ENCODE data around the gene WDR27.
A peak's percentile ranks its signal among the peaks of the same experiment; 100 is the strongest.

WDR27 gene

GRCh38 chr6:169701954-169702839 lies at the start of gene WDR27, which contains the start of gene C6orf120:
WDR27 (minus strand) TSS chr6:169702029; CDS start chr6:169689005, 13,024 bp downstream.
C6orf120 (plus strand) TSS chr6:169702126; CDS start chr6:169702460, 334 bp downstream.
- DNase-seq: peak; percentile 92 to 96 (median 96)

GRCh38 chr6:169746556-169746955 lies 44.7 kb upstream of the WDR27 start:
- DNase-seq: no peak

- DNase-seq: no peak
Measured at GRCh38 chr6:169745405-169745804, 43.6 kb upstream of the WDR27 start.

DNA sequence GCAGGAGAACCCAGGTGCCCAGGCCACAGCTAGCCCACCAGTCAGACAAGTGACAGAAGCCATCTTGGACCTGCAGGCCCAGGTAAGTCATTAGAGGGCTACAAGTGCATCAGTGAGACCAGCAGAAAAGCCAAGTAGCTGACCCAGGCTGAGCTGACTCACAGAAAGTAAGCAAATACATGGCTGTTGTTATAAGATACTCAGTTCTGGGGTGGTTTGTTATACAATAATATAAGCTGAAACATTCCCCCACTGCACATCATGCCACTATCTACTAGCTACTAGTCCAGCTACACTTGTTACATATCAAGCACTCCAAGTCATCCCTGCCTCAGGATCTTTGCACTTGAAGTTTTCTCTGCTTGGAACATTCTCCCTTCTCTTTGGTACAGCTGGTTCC lies 39.5 kb upstream of the WDR27 start:
- DNase-seq: no peak

GRCh38 chr6:169738976-169739529 lies 37.2 kb upstream of the WDR27 start:
- DNase-seq: no peak

DNA sequence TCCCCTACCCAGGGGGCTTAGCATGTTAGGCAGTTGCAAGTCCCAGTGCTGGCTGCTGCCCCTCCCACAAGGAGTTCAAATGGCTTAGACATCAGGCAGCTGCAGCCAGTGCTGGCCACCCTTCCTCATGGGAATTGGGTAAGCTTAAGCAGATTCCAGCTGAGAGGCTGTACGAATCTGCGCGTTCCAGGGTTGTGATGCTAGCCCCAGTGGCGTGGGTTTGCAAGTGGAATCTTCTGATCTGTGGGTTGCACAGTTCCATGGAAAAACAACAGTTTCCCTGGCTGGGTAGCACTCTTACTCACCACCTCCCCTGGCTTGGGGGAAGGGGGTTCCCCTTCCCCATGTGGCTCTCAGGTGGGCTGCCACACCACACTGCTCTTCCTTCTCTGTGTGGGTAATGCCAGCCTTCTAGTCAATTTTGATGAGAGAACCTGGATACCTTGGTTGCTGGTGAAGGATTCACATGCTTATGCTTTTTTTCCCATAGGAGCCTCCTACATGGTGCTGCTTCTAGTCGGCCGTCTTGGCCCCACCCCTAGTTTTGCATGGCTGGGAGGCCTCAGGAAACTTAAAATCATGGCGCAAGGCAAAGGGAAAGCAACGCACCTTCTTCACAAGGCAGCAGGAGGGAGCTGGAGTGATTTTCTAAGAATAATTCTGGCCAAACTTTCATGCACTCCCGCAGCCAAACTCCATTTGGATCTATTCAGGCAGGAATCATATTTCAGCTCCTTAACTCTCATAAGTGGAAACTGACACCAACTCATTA lies 36.6 kb upstream of the WDR27 start:
- DNase-seq: no peak

DNA sequence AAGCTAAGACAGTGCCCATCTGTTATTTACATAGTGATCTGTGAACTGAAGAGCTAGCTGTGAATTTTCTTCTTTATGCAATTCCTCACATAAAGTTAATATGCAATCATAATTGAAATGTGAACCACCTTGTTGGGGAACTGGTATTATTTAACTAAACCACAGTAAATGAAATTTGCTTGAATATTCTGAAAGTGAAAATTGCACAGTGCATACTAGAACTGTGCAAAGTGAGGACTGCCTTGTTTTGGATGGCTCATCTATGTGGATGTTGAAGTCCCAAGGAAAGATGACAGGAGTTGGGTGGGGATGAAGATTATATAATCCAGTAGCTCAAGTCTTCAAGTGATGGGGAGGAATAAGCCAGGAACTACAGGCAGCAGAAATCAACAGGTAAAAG lies 28.1 kb upstream of the WDR27 start:
- no peak for DNase-seq

DNA sequence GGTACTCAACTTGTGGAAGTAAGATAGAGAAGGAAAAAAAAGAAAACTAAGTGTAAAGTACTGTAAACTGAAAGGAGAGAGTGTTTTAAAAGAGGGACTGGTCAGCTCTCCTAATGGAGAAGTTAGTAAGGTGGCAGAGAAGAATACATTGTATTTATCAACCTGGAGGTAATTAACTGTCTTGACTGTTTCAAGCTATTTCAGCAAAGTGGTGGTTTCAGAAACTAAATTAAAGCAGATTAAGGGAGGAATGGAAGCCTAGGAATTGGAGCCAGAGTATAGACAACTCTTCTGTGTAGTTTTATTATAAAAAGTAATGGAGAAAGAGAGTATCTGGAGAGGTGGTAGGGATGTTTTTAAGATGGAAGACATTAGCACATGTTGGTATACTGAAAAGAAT lies 25.1 kb upstream of the WDR27 start:
- no peak for DNase-seq

DNA sequence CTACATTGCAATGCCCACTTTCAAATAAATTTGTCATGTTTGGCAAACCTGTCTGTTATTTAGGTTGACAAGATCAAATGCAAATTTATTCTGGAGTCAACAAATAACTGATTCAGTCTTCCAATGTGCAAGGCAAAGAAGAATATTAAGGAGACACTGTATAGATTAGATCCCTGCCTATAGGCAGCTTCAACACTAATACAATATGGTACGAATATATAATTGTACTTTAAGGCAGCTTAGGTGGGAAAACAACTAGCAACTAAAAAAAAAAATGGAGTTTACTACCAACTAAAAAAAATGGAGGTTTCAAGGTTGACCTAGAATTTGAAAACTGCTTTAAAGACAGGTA lies 24.2 kb upstream of the WDR27 start:
- DNase-seq: no peak

DNA sequence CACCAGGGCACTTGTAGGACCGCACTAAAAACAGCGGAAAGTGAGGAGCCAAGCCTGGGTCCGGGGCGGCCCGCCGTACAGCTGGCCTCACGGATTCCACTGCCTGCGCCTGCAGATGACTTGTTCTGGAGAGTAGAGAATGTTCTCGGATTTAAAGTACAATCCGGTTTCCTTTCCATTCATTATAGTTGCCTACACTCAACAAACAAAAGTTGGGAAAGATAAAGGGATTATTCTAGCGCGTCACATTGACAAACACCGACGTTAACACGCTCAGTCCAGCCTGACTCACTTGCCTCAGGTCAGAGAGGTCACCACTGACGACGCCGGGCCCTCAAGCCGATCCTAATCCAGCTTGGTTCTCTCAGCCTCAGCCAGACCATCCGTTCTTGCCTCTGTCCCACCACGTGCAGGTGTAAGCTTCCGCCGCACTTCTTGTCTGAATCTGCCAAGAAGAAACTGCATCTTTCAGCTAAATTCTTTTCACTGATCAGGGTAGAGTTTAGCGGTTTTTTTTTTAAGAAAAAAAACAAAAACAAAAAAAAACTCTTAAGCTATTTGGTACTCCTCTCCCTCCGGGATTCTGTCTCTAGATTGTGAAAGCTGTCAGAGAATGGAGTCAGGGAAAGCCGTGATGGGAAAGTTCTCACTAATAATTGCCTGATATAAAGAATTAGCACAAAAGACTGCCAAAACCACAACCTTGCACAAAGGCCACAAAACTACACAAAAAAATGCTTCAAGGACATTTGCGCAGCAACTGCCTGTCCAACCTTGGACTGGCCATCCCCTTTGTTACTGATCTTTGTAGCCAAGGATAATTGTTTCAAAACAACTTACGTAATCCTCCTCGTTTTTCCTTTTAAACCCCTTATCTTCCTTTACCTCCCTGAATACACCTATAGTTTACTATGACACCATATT lies 23.6 kb upstream of the WDR27 start:
- no peak for DNase-seq

- peak; percentile 54 to 72 (median 62) for DNase-seq
Measured at GRCh38 chr6:169724494-169725124, 22.8 kb upstream of the WDR27 start, which contains the start of gene PHF10. PHF10 (minus strand) TSS chr6:169724500; CDS start chr6:169723931, 569 bp downstream.

DNA sequence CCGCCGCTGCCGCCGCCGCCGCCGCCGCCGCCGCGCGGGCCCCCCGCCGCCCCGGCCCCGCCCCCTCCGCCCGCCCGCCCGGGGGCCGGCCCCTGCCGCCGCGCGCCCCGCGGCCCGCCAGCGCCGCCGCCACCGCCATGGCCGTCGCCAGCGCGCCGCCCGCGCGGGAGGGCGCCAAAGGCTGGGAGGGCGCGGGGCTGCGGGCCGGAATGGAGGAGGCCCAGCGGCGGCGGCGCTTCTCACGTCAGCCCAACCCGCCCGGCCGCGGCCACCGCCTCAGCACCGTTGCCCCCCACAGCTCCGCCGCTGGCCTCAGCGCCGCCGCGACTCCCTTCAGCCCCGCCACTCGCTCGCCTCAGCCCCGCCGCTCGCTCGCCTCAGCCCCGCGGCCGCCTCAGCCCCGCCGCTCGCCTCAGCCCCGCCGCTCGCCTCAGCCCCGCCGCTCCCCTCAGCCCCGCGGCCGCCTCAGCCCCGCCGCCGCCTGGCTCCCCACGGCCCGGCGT lies 22.2 kb upstream of the WDR27 start:
- DNase-seq: peak in 1 of 4 experiments; percentile 48

DNA sequence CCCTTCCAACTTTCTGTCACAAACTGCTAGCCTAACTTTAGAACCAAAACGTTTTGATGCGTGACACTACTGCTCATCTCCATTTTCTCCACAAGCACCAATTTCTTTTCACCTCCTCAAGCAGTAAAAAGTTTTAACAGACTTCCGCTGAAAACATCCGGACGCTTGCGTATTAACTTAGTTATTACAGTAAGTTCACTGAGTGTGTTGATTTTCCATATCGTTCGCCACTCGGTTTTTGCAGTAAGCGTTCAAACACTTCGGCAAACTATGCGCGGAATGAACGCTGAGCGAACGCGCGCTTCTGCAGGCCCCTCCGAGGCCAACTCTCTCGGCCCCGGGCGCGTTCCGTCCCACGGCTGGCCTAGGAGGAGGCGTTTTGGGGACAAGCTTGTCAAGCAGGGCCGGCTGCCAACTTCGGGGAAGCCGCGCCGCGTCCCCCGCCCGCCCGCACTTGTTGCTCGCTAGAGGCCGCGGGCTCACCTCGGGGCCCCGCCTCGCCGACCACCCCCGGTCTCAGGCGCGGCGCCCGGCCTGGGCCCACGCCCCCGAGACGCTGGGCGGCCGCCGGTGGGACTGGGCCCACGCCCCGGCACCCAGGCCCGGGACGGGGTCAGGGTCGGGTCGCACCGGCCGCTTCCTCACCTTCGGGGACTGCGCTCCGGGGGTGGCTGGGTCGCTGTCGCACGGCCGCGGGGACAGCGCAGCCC lies 21.5 kb upstream of the WDR27 start:
- peak; percentile 9 to 67 (median 42) for DNase-seq

DNA sequence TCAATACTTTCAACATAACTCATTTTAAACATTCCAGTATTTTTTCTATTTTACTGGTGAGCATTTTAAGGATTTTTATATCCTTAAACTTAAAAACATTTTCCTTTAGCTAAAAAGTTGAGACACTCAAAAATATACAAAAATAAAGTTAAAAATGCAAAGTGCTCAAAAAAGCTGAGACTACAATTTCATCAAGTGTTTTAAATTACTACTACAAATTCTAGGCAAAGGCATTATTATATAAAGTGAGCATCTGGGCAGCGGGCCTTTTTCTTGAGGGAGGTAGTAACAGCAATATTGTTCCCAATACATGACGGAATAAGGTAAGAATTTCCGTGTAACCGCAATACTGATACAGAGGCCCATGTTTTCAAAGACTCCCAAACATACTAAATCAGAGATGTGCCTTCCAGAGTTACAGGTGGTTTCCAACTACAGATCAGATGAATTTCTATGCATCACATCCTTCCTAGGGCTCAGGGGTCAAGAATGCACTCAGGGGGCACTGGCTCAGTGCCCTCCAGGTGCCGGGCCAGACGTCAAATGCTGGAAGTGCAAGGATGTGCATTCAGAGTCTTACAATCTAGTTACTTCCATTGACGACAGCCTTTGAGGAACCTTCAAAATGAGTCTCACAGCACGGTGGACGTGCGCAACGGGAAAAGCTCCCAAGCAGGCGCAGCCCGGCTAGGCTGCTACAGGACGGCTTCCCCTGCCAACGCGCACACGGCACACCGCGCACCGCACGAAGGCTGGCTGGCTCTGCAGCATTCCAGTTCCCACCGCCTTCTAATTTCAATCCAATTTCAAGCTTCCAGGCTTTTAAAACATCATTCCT lies 20.8 kb upstream of the WDR27 start:
- peak in 2 of 4 experiments; percentile 7 to 19 for DNase-seq

- no peak for DNase-seq
Measured at GRCh38 chr6:169720207-169720855, 18.5 kb upstream of the WDR27 start.

DNA sequence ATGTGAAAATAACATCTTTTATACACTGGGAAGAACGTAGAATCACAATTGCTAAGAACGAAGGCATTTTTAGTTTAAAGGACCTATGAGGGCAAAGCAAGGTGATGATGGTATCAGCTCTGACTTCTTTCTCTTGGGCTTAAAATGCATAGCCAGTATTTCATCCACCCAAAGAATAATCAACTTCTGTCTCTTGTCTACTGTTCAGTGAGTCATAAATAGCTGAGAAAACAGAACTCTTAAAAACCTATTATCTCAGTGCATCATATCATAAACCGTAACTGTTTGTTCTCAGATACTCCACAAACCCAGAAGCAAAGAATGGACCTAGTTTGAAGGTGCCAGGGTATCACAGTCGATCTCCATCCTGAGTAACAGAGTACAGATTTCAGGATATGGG lies 17.3 kb upstream of the WDR27 start:
- DNase-seq: no peak

- no peak for DNase-seq
Measured at GRCh38 chr6:169714595-169714994, 12.8 kb upstream of the WDR27 start.

DNA sequence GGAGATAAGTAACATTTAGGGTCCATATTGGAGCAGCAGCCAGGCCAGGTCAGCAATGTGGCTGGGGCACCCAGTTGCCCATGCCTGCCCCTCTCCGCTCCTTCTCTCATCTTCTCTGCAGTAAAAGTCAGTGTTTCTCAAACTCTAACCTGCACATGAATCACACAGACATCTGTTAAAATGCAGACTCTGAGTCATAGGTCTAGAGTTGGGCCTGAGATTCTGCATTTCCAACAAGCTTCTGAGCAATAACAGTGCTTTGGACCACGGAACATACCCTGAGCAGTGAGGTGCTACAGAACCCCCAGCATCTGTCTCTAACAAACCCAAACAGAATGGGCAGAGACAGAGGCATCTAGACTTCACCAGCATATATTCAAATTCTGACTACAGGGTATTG lies 12.3 kb upstream of the WDR27 start:
- DNase-seq: no peak

DNA sequence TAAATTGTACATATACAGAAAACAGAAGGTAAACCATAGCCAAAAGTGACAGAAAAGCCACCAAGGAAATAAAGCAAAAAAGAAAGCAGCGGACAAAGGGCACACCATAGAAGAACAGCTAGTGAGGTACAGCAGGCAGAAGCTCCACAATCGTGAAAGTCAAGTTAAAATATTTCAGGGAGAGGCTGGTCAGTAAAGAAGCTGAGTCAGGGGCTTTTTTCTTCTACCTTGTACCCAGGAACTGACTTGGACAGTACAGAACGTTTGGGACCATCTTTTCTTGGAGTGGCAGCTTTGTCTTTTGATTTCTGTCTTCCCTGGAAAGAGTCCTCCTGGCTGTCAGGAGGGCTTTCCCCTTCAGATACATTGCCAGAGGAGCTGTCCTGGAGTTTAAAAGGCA lies 8.2 kb upstream of the WDR27 start:
- no peak for DNase-seq

DNA sequence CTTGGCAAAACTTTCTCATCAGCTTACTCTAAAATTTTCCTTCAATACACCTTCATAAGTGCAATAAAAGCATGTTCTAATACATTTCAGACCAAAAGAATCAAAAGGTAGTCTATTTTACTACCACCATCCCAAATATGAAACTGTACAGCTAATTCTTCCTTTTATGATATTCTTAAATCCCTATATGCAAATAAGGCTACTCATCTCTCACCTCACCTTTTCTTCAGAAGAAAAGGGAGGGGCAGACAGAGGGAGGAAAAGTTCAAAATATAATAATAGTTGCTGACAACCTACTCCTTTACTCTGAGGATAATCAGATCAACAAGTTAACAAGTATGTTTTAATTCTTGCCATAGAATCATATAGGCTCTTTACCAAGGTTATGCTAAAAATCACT lies 7.5 kb upstream of the WDR27 start:
- no peak for DNase-seq

Data from activated naive CD4-positive, alpha-beta T cell (primary cell).